Measurements from ENCODE around the gene TOR2A. TPM values are rescaled to one million over a fixed set of nuclear protein-coding genes. Genes with fewer than 3 reads are reported as not detected.

Gene TOR2A
- total and polyA plus RNA-seq, 2 donors (not counting 3 experiments of a cell fraction or from before 2014, with no cell fraction given): 19.3 to 23.9 TPM

GRCh38 chr9:127754099-127755060, 19.3 kb upstream of the TOR2A start:
- BruUV-seq (replicated peaks): no TSS peak

GRCh38 chr9:127753622-127754021, 18.5 kb upstream of the TOR2A start:
- no peaks in the 10 kb centered on the region for H3K9me1 ChIP-seq (replicated peaks; ENCODE audit: control insufficient read depth, extremely low read depth, insufficient read depth, low read length)
- H3K4me3 ChIP-seq (replicated peaks in 1 of 3; ENCODE audit: insufficient read depth in 1 of 3, low read depth in 1 of 3, low read length in 3 of 3): no peak overlapping the region
- ChIA-PET POLR2A (no interaction called here), CTCF (interaction anchor here (1.1 to 1.2 kb wide), 2 partner anchors 31 to 116 kb away, joined by 3 read pairs; no protein-coding TSS in a partner anchor)
- no TSS peak for BruUV-seq (replicated peaks)
- dilution Hi-C loops (cut with MboI; ENCODE audit: extremely low pct_ligation_motif_present, low sequenced_read_pairs): no loop called here
- no peak for DNase-seq (ENCODE audit: low read depth, low spot score)
- no peak for FAIRE-seq
- peaks cover 19 to 39% of the 10 kb centered on the region in 2 experiments for H3K36me3 ChIP-seq (ENCODE audit: control insufficient read depth in 2 of 2, extremely low read depth in 1 of 2, insufficient read depth in 2 of 2, low read length in 2 of 2)
- no peak overlapping the region for H3K4me2 ChIP-seq (ENCODE audit: insufficient read depth, low read length)
- H3K79me2 ChIP-seq (ENCODE audit: control insufficient read depth, insufficient read depth, low read length): peaks cover 39% of the 10 kb centered on the region
- no peaks in the 10 kb centered on the region for H3K27me3 ChIP-seq (ENCODE audit: control insufficient read depth in 2 of 2, insufficient read depth in 2 of 2, low read length in 2 of 2)
- no peak for TF ChIP-seq CTCF (IDR thresholded peaks at IDR 0.05; ENCODE audit: extremely low read depth in 1 of 2, insufficient read depth in 1 of 2, low read depth in 1 of 2, low read length in 2 of 2)
- TF ChIP-seq POLR2AphosphoS5 (IDR thresholded peaks at IDR 0.05; ENCODE audit: insufficient read depth, low read depth, low read length): no peak
- no peak for TF ChIP-seq POLR2A (IDR thresholded peaks at IDR 0.05; ENCODE audit: low read depth, low read length)
- TF ChIP-seq JUN (IDR thresholded peaks at IDR 0.05; ENCODE audit: borderline replicate concordance, insufficient read depth, insufficient read length, low read depth): no peak
- no peak for TF ChIP-seq MAX (IDR thresholded peaks at IDR 0.05; ENCODE audit: insufficient read depth, insufficient read length)
- no peak for TF ChIP-seq FOS (IDR thresholded peaks at IDR 0.05; ENCODE audit: borderline replicate concordance, insufficient read depth, low read length)
- TF ChIP-seq EZH2 (IDR thresholded peaks at IDR 0.05; ENCODE audit: borderline replicate concordance, low read depth, low read length, severe bottlenecking): no peak
- TF ChIP-seq MYC (IDR thresholded peaks at IDR 0.05; ENCODE audit: low read depth, low read length): no peak
- no peak for TF ChIP-seq GATA2 (IDR thresholded peaks at IDR 0.05; ENCODE audit: insufficient read depth, insufficient read length, low read depth, low read length)
- no peak overlapping the region for H3K9ac ChIP-seq (replicated peaks; ENCODE audit: extremely low read depth, insufficient read depth, low read length)
- H3K4me1 ChIP-seq (ENCODE audit: control insufficient read depth, extremely low read depth, insufficient read depth, low read length): peaks cover 12% of the 10 kb centered on the region
- no peak overlapping the region for H2AFZ ChIP-seq (ENCODE audit: low read depth, low read length)
- intact Hi-C loops (cut with micrococcal nuclease): loop anchor here (2.0 kb wide), 1 partner anchor 17 kb away; no protein-coding TSS in a partner anchor
- H3K27ac ChIP-seq (ENCODE audit: insufficient read depth, low read depth, low read length): no peak overlapping the region
- peaks cover 3% of the 10 kb centered on the region for H4K20me1 ChIP-seq (replicated peaks; ENCODE audit: control insufficient read depth, extremely low read depth, insufficient read depth, low read length)
- no peaks in the 10 kb centered on the region for H3K9me3 ChIP-seq (replicated peaks; ENCODE audit: control insufficient read depth, insufficient read depth, low read length)

More at GRCh38 chr9:127754099-127755060, 19.3 kb upstream of the TOR2A start:
- Histone ChIP-seq H3K9ac (replicated peaks; ENCODE audit: extremely low read depth, insufficient read depth, low read length) (no peak overlapping the region), H3K4me3 (replicated peaks in 1 of 3; ENCODE audit: insufficient read depth in 1 of 3, low read depth in 1 of 3, low read length in 3 of 3) (no peak overlapping the region), H3K27ac (ENCODE audit: insufficient read depth, low read depth, low read length) (no peak overlapping the region), H3K36me3 (ENCODE audit: control insufficient read depth in 2 of 2, extremely low read depth in 1 of 2, insufficient read depth in 2 of 2, low read length in 2 of 2) (peaks cover 13 to 35% of the 10 kb centered on the region in 2 experiments), H3K9me3 (replicated peaks; ENCODE audit: control insufficient read depth, insufficient read depth, low read length) (no peaks in the 10 kb centered on the region), H3K4me1 (ENCODE audit: control insufficient read depth, extremely low read depth, insufficient read depth, low read length) (peaks cover 12% of the 10 kb centered on the region), H4K20me1 (replicated peaks; ENCODE audit: control insufficient read depth, extremely low read depth, insufficient read depth, low read length) (peaks cover 3% of the 10 kb centered on the region), H3K4me2 (ENCODE audit: insufficient read depth, low read length) (no peak overlapping the region), H3K79me2 (ENCODE audit: control insufficient read depth, insufficient read depth, low read length) (peaks cover 42% of the 10 kb centered on the region), H2AFZ (ENCODE audit: low read depth, low read length) (no peak overlapping the region), H3K27me3 (ENCODE audit: control insufficient read depth in 2 of 2, insufficient read depth in 2 of 2, low read length in 2 of 2) (no peaks in the 10 kb centered on the region), H3K9me1 (replicated peaks; ENCODE audit: control insufficient read depth, extremely low read depth, insufficient read depth, low read length) (no peaks in the 10 kb centered on the region)
- intact Hi-C loops (cut with micrococcal nuclease): loop anchor here (2.0 kb wide), 1 partner anchor 16 kb away; no protein-coding TSS in a partner anchor
- ChIA-PET CTCF (interaction anchor here (1.1 to 1.4 kb wide), 4 partner anchors 19 to 251 kb away, joined by 3 to 4 read pairs (median 3); partner anchors contain the start of gene TOR2A), POLR2A (interaction anchor here (1.6 kb wide), 1 partner anchor 17 kb away, joined by 5 read pairs; no protein-coding TSS in a partner anchor)
- dilution Hi-C loops (cut with MboI; ENCODE audit: extremely low pct_ligation_motif_present, low sequenced_read_pairs): no loop called here
- DNase-seq (ENCODE audit: low read depth, low spot score) (no peak), FAIRE-seq (no peak)
- TF ChIP-seq POLR2A (IDR thresholded peaks at IDR 0.05; ENCODE audit: low read depth, low read length): no peak
- no peak for TF ChIP-seq JUN (IDR thresholded peaks at IDR 0.05; ENCODE audit: borderline replicate concordance, insufficient read depth, insufficient read length, low read depth)
- no peak for TF ChIP-seq POLR2AphosphoS5 (IDR thresholded peaks at IDR 0.05; ENCODE audit: insufficient read depth, low read depth, low read length)
- TF ChIP-seq EZH2 (IDR thresholded peaks at IDR 0.05; ENCODE audit: borderline replicate concordance, low read depth, low read length, severe bottlenecking): no peak

Data from endothelial cell of umbilical vein (primary cell).